ENCODE measurements around the gene DHX40. TPM values are rescaled to one million over a fixed set of nuclear protein-coding genes. Genes with fewer than 3 reads are reported as not detected.

DHX40 gene, protein sequence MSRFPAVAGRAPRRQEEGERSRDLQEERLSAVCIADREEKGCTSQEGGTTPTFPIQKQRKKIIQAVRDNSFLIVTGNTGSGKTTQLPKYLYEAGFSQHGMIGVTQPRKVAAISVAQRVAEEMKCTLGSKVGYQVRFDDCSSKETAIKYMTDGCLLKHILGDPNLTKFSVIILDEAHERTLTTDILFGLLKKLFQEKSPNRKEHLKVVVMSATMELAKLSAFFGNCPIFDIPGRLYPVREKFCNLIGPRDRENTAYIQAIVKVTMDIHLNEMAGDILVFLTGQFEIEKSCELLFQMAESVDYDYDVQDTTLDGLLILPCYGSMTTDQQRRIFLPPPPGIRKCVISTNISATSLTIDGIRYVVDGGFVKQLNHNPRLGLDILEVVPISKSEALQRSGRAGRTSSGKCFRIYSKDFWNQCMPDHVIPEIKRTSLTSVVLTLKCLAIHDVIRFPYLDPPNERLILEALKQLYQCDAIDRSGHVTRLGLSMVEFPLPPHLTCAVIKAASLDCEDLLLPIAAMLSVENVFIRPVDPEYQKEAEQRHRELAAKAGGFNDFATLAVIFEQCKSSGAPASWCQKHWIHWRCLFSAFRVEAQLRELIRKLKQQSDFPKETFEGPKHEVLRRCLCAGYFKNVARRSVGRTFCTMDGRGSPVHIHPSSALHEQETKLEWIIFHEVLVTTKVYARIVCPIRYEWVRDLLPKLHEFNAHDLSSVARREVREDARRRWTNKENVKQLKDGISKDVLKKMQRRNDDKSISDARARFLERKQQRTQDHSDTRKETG
- total RNA-seq = 29.7 and 40.6 TPM in 2 replicates

GRCh38 chr17:59565171-59565958 lies at the start of gene DHX40:
DHX40 (plus strand) TSS chr17:59565610; CDS start chr17:59565672, 62 bp downstream.

DNA sequence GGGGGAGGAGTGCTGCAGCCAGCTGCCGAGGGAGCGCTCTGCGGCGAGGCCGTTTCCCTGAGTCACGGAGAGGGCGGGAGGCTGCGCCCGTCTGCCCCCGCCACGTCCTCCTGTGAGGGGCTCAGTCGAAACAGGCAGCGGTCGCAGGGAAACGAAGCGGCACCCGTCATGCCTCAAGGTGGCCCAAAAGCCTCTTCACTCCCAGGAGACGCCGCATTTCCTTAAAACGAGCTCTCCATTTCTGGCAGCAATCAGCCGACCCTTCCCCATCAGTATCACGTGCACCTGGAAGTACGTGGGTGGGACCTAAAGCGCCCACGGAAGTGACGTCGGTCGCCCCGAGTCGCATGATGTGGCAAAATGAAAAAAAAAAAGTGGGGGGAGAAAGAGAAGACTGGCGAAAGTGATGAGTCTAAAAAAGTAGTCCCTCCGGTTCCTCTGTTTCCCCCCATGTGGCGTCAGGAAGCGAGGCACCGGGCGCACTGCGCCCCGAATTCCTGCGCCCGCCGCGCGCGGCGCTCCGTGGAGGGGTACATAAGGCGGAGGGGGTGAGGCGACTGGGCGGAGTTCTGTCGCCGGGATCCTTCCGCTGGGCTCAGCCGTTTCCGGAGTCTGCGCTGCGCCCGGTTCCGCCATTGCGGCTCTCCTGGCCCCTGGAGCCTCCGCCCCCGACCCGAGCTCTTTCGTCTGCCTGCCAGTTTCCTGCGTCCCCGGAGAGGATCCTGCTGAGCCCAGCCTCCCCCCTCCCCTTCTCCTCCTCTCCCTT lies 54.1 kb downstream of the DHX40 start, which contains the start of gene CLTC:
Gene CLTC, plus strand, starts transcription at position 598 of the 766 bp plus-strand sequence. CDS start 237 bp downstream, outside the sequence.

Other genes starting within 250 kb of the DHX40 start
- gene YPEL2, start 234.0 kb upstream of the DHX40 start, total RNA-seq = 2.9 and 3.4 TPM in 2 replicates
- 302 and 438 TPM in 2 replicates for gene CLTC, start 54.3 kb downstream of the DHX40 start, total RNA-seq
- gene PTRH2, start 141.8 kb downstream of the DHX40 start, total RNA-seq = 23.6 and 39.3 TPM in 2 replicates
- gene VMP1, start 142.0 kb downstream of the DHX40 start, total RNA-seq = 127 and 136 TPM in 2 replicates